Activated B cell treated with CpG ODN at 0.5 μM for 24 hours (primary cell): ENCODE measurements around the gene RPS6KB2. TPM values are rescaled to one million over a fixed set of nuclear protein-coding genes. Genes with fewer than 3 reads are reported as not detected.
A peak's percentile ranks its signal among the peaks of the same experiment; 100 is the strongest.

ENCODE experiments used
- ATAC-seq: fragments of 200-7000 bp; cut with Tn5 transposase; one replicate; pipeline ENCODE4 v1.10.0; 2021; ENCODE audit warnings: low read depth, mild to moderate bottlenecking, moderate library complexity
- CTCF ChIA-PET: fragments of 350-600 bp; sonication (Branson Sonifier 250); formaldehyde crosslinking; loops from one replicate; lab custom pipeline; 2021; ENCODE audit warnings: antibody characterized with exemption; lab: Charles Lee
- POLR2A ChIA-PET: fragments of 350-600 bp; sonication (Branson Sonifier 250); formaldehyde crosslinking; loops from one replicate; lab custom pipeline; 2021; ENCODE audit warnings: antibody characterized with exemption; lab: Charles Lee
- DNase-seq: peaks from one replicate; pipeline ENCODE4 v3.0.0; 2022
- H3K27ac Mint-ChIP-seq: one replicate; pipeline ENCODE4 v1.8.0; 2020; ENCODE audit warnings: mixed read lengths
- H3K27me3 Mint-ChIP-seq: one replicate; pipeline ENCODE4 v1.8.0; 2021; ENCODE audit warnings: mixed read lengths
- H3K36me3 Mint-ChIP-seq: one replicate; pipeline ENCODE4 v1.8.0; 2021; ENCODE audit warnings: low read depth, mixed read lengths
- H3K4me1 Mint-ChIP-seq: one replicate; pipeline ENCODE4 v1.8.0; 2021; ENCODE audit warnings: mixed read lengths
- H3K4me3 Mint-ChIP-seq: one replicate; pipeline ENCODE4 v1.8.0; 2020; ENCODE audit warnings: mild to moderate bottlenecking, mixed read lengths
- H3K9me3 Mint-ChIP-seq: one replicate; pipeline ENCODE4 v1.8.0; 2020; ENCODE audit warnings: mixed read lengths
- CTCF ChIP-seq: fragments of 200-600 bp; IDR thresholded peaks from one replicate; pipeline ENCODE4 v1.8.0; 2022; ENCODE audit warnings: antibody characterized with exemption, mild to moderate bottlenecking
- intact Hi-C: fragments of 100-400 bp; cut with micrococcal nuclease; formaldehyde crosslinking; loops from one replicate; pipeline ENCODE4 v1.15.1; 2024
- total RNA-seq: library from RNA; stranded (reverse); gene quantifications from 2 replicates; pipeline ENCODE4 v1.2.3, GENCODE V29; 2022

Gene RPS6KB2
- total RNA-seq, 1 donor from 2014 or later: 74.5 TPM

GRCh38 chr11:67435031-67435726 lies 6.9 kb downstream of the RPS6KB2 start:
- Mint-ChIP-seq H3K4me3 (peak overlapping the region; percentile 96), H3K27me3 (no peaks in the 10 kb centered on the region), H3K9me3 (no peaks in the 10 kb centered on the region), H3K36me3 (peaks cover 63% of the 10 kb centered on the region), H3K27ac (peak overlapping the region; percentile 96), H3K4me1 (peaks cover 70% of the 10 kb centered on the region)
- ChIA-PET POLR2A (interaction anchor here (2.1 to 26.0 kb wide), 10 partner anchors 12 to 81 kb away, joined by 6 to 1417 read pairs (median 104); partner anchors contain the start of genes AIP, CABP4, CARNS1 and CORO1B), CTCF (interaction anchor here (4.9 kb wide), 1 partner anchor 34 kb away, joined by 25 read pairs; the partner anchor contains the start of gene PPP1CA)
- intact Hi-C loops: no loop called here
- DNase-seq: no peak
- no peak for TF ChIP-seq CTCF
- no peak for ATAC-seq

DNA sequence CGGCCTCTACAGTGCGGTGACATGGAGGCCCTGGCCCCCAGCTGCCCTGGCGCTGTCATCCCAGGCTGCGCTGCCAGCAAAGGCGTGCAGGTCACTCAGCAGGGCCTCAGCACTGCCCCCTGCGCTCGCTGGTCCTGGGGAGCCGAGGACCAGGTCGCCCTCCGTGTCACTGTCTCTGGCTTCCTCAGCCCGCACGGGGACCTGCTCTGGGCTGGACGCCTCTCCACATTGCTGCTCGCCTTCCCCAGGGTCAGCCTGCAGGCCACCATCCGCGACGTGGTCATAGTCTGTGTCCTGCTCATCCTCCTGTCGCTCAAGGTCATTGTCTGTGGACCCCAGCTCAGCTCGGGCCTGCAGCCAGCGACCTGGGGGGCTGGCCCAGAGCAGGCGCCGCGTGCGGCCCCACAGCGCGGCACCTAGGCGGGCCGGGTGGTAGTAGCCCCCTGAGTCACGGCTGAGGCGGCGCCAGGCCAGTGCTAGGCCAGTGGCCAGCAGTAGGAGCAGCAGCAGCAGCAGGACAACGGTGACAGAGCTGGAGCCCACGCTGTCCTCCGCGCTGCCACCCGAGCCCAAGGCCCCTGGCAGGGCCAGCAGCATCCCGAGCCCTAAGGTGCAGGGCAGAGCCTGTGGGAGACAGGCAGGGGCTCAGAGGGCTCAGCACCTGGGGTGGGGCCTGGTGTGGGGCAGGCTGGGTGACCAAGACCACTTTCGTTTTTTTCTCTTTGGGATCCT lies 7.6 kb downstream of the RPS6KB2 start:
- Mint-ChIP-seq H3K4me1 (peaks cover 77% of the 10 kb centered on the region), H3K27ac (peak overlapping the region; percentile 96), H3K36me3 (peaks cover 58% of the 10 kb centered on the region), H3K9me3 (no peaks in the 10 kb centered on the region), H3K4me3 (peak overlapping the region; percentile 96), H3K27me3 (no peaks in the 10 kb centered on the region)
- intact Hi-C loops: loop anchor here (1.0 to 2.0 kb wide), 4 partner anchors 8 to 70 kb away; partner anchors contain the start of genes AIP and RPS6KB2
- DNase-seq (no peak), ATAC-seq (peak; percentile 7)
- CTCF ChIA-PET: interaction anchor here (0.5 to 4.9 kb wide), 10 partner anchors 13 to 70 kb away, joined by 3 to 25 read pairs (median 4); partner anchors contain the start of genes PITPNM1, PPP1CA, RAD9A and TBC1D10C
- POLR2A ChIA-PET: interaction anchor here (0.7 to 26.0 kb wide), 20 partner anchors 8 to 594 kb away, joined by 3 to 1417 read pairs (median 10); partner anchors contain the start of genes AIP, CABP4, CARNS1 and CDK2AP2
- TF ChIP-seq CTCF: no peak

GRCh38 chr11:67436459-67437081 lies 8.3 kb downstream of the RPS6KB2 start:
- ATAC-seq: peak; percentile 43
- ChIA-PET CTCF (interaction anchor here (0.5 to 4.9 kb wide), 13 partner anchors 13 to 69 kb away, joined by 3 to 25 read pairs (median 4); partner anchors contain the start of genes AIP, PITPNM1, PPP1CA and RAD9A), POLR2A (interaction anchor here (0.6 to 26.0 kb wide), 27 partner anchors 9 to 1475 kb away, joined by 3 to 1417 read pairs (median 9); partner anchors contain the start of genes AIP, CABP4, CARNS1 and CDK2AP2)
- H3K36me3 Mint-ChIP-seq: peaks cover 54% of the 10 kb centered on the region
- TF ChIP-seq CTCF: no peak
- H3K27me3 Mint-ChIP-seq: no peaks in the 10 kb centered on the region
- intact Hi-C loops: loop anchor here (1.0 to 2.0 kb wide), 8 partner anchors 8 to 70 kb away; partner anchors contain the start of genes AIP, PPP1CA, RPS6KB2 and TMEM134
- H3K4me3 Mint-ChIP-seq: peak overlapping the region; percentile 96
- H3K4me1 Mint-ChIP-seq: peaks cover 83% of the 10 kb centered on the region
- H3K9me3 Mint-ChIP-seq: no peaks in the 10 kb centered on the region
- DNase-seq: peak; percentile 65
- H3K27ac Mint-ChIP-seq: peak overlapping the region; percentile 96

DNA sequence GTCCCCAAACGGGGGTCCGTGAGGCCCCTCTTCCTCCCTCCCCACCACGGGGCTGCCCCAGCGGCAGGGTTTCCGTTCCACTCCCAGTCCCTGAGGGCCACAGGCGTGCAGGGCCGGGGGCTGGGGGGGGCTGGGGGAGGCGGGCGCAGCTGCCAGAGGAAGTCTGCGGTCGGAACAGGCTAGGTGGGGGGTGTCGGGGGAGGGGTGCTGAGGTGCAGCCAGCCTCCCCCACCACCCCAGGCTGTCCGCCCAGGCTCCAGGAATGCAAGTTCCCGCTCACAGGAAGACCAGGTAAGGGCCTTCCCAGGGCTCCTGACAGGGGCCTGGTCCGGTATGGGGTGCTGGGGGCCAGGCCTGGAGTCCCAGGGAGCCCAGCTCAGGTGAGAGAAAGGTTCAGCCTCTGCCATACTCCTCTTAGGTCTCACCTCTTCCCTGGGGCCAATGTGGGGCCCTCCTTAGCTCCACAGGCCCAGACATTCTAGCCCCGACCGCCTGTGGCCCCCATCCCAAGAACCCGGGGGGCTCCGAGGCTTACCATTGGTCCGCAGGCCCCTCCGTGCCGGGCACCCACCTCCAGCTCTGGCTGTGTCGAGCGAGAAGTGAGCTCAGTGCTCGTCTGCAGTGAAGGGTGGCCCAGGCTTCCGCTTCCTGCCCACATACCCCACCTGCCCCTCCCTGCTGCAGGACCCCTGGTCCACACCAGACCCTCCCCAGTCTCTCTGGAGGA lies 9.0 kb downstream of the RPS6KB2 start, which contains the start of gene PTPRCAP:
PTPRCAP (minus strand) TSS at position 601 of the 727 bp plus-strand sequence; CDS start at position 538, 63 bp downstream.
- H3K4me3 Mint-ChIP-seq: peak within 1 kb of the TSS; percentile 96
- no peaks in the 10 kb centered on the region for H3K9me3 Mint-ChIP-seq
- no peaks in the 10 kb centered on the region for H3K27me3 Mint-ChIP-seq
- DNase-seq (peak; percentile 77), ATAC-seq (peak; percentile 49)
- H3K4me1 Mint-ChIP-seq: peaks cover 83% of the 10 kb centered on the region
- ChIA-PET CTCF (interaction anchor here (0.7 to 4.9 kb wide), 16 partner anchors 17 to 91 kb away, joined by 3 to 25 read pairs (median 4); partner anchors contain the start of genes AIP, PITPNM1, PPP1CA and RAD9A), POLR2A (interaction anchor here (0.5 to 26.0 kb wide), 29 partner anchors 10 to 1476 kb away, joined by 3 to 1417 read pairs (median 9); partner anchors contain the start of genes AIP, ANKRD13D, CABP4 and CARNS1)
- intact Hi-C loops: loop anchor here (1.0 to 2.0 kb wide), 5 partner anchors 9 to 36 kb away; partner anchors contain the start of genes PPP1CA and TMEM134
- peaks cover 47% of the 10 kb centered on the region for H3K36me3 Mint-ChIP-seq
- H3K27ac Mint-ChIP-seq: peak within 1 kb of the TSS; percentile 96
- no peak for TF ChIP-seq CTCF
